Measurements from ENCODE around the gene IL4. TPM values are rescaled to one million over a fixed set of nuclear protein-coding genes. Genes with fewer than 3 reads are reported as not detected.
A peak's percentile ranks its signal among the peaks of the same experiment; 100 is the strongest.

The IL4 gene
- total RNA-seq, 1 donor from 2014 or later, result 21.2 TPM

GRCh38 chr5:132647473-132647872 is 26.3 kb upstream of the IL4 start:
- Mint-ChIP-seq H3K27me3 (peaks cover 5% of the 10 kb centered on the region), H3K36me3 (ENCODE audit: low read depth) (peaks cover 54% of the 10 kb centered on the region), H3K4me1 (peaks cover 18% of the 10 kb centered on the region), H3K9me3 (peaks cover 16% of the 10 kb centered on the region), H3K27ac (no peak overlapping the region), H3K4me3 (no peak overlapping the region)
- no peak for DNase-seq
- intact Hi-C loops (cut with micrococcal nuclease), result no loop called here

- Mint-ChIP-seq H3K27me3 (peaks cover 5% of the 10 kb centered on the region), H3K9me3 (peaks cover 16% of the 10 kb centered on the region), H3K27ac (no peak overlapping the region), H3K4me1 (peaks cover 9% of the 10 kb centered on the region), H3K36me3 (ENCODE audit: low read depth) (peaks cover 46% of the 10 kb centered on the region), H3K4me3 (no peak overlapping the region)
- no peak for DNase-seq
- intact Hi-C loops (cut with micrococcal nuclease), result no loop called here
Measured at GRCh38 chr5:132648355-132648754, 25.4 kb upstream of the IL4 start.

GRCh38 chr5:132651838-132652469 is 21.8 kb upstream of the IL4 start:
- intact Hi-C loops (cut with micrococcal nuclease), result no loop called here
- peaks cover 21% of the 10 kb centered on the region for H3K27me3 Mint-ChIP-seq
- peaks cover 23% of the 10 kb centered on the region for H3K36me3 Mint-ChIP-seq (ENCODE audit: low read depth)

GRCh38 chr5:132653716-132654115 is 20.1 kb upstream of the IL4 start:
- H3K9me3 Mint-ChIP-seq, result peaks cover 6% of the 10 kb centered on the region
- intact Hi-C loops (cut with micrococcal nuclease), result no loop called here
- no peak overlapping the region for H3K27ac Mint-ChIP-seq
- no peak overlapping the region for H3K4me3 Mint-ChIP-seq
- peaks cover 21% of the 10 kb centered on the region for H3K27me3 Mint-ChIP-seq
- peaks cover 37% of the 10 kb centered on the region for H3K4me1 Mint-ChIP-seq
- peaks cover 11% of the 10 kb centered on the region for H3K36me3 Mint-ChIP-seq (ENCODE audit: low read depth)
- DNase-seq, result no peak

More at GRCh38 chr5:132651838-132652469, 21.8 kb upstream of the IL4 start:
- no peak for DNase-seq
- H3K27ac Mint-ChIP-seq, result no peak overlapping the region
- peaks cover 22% of the 10 kb centered on the region for H3K4me1 Mint-ChIP-seq
- peaks cover 16% of the 10 kb centered on the region for H3K9me3 Mint-ChIP-seq
- no peak overlapping the region for H3K4me3 Mint-ChIP-seq

GRCh38 chr5:132655821-132656773 is 17.7 kb upstream of the IL4 start:
- peaks cover 5% of the 10 kb centered on the region for H3K9me3 Mint-ChIP-seq
- intact Hi-C loops (cut with micrococcal nuclease), result loop anchor here (2.0 kb wide), 1 partner anchor 19 kb away; no protein-coding TSS in a partner anchor
- peak; percentile 80 for DNase-seq

GRCh38 chr5:132656774-132657355 is 16.9 kb upstream of the IL4 start:
- peaks cover 15% of the 10 kb centered on the region for H3K36me3 Mint-ChIP-seq (ENCODE audit: low read depth)
- intact Hi-C loops (cut with micrococcal nuclease), result loop anchor here (1.0 to 2.0 kb wide), 2 partner anchors 16 to 18 kb away; no protein-coding TSS in a partner anchor
- H3K27me3 Mint-ChIP-seq, result peaks cover 21% of the 10 kb centered on the region
- H3K9me3 Mint-ChIP-seq, result peaks cover 3% of the 10 kb centered on the region
- H3K27ac Mint-ChIP-seq, result peak overlapping the region; percentile 87
- H3K4me1 Mint-ChIP-seq, result peaks cover 52% of the 10 kb centered on the region
- peak overlapping the region; percentile 78 for H3K4me3 Mint-ChIP-seq
- no peak for DNase-seq

More at GRCh38 chr5:132655821-132656773, 17.7 kb upstream of the IL4 start:
- H3K27ac Mint-ChIP-seq, result peak overlapping the region; percentile 87
- peaks cover 21% of the 10 kb centered on the region for H3K27me3 Mint-ChIP-seq
- H3K4me3 Mint-ChIP-seq, result peak overlapping the region; percentile 78
- H3K4me1 Mint-ChIP-seq, result peaks cover 48% of the 10 kb centered on the region
- peaks cover 17% of the 10 kb centered on the region for H3K36me3 Mint-ChIP-seq (ENCODE audit: low read depth)

GRCh38 chr5:132657676-132658380 is 16.0 kb upstream of the IL4 start, which contains the start of gene IL13:
TSS of gene IL13 (plus strand) at chr5:132658173. CDS start at chr5:132658187, 14 bp downstream.
- DNase-seq, result no peak
- Mint-ChIP-seq H3K27me3 (peaks cover 15% of the 10 kb centered on the region), H3K4me1 (peaks cover 56% of the 10 kb centered on the region), H3K4me3 (peak within 1 kb of the TSS; percentile 78), H3K36me3 (ENCODE audit: low read depth) (peaks cover 12% of the 10 kb centered on the region), H3K9me3 (no peaks in the 10 kb centered on the region), H3K27ac (peak within 1 kb of the TSS; percentile 87)
- intact Hi-C loops (cut with micrococcal nuclease), result loop anchor here (1.0 to 2.0 kb wide), 3 partner anchors 17 to 22 kb away; no protein-coding TSS in a partner anchor

- Mint-ChIP-seq H3K4me1 (peaks cover 63% of the 10 kb centered on the region), H3K27ac (peak overlapping the region; percentile 87), H3K27me3 (peaks cover 15% of the 10 kb centered on the region), H3K4me3 (peak overlapping the region; percentile 78), H3K36me3 (ENCODE audit: low read depth) (peaks cover 12% of the 10 kb centered on the region), H3K9me3 (no peaks in the 10 kb centered on the region)
- no peak for DNase-seq
- intact Hi-C loops (cut with micrococcal nuclease), result loop anchor here (1.0 kb wide), 1 partner anchor 22 kb away; no protein-coding TSS in a partner anchor
Measured at GRCh38 chr5:132658381-132659302, 15.1 kb upstream of the IL4 start.

- Mint-ChIP-seq H3K9me3 (no peaks in the 10 kb centered on the region), H3K4me1 (peaks cover 68% of the 10 kb centered on the region), H3K36me3 (ENCODE audit: low read depth) (peaks cover 11% of the 10 kb centered on the region), H3K4me3 (peak overlapping the region; percentile 78), H3K27me3 (peaks cover 6% of the 10 kb centered on the region), H3K27ac (peak overlapping the region; percentile 87)
- intact Hi-C loops (cut with micrococcal nuclease), result loop anchor here (5.0 kb wide), 2 partner anchors 77 to 167 kb away; partner anchors contain the start of gene KIF3A
- no peak for DNase-seq
Measured at GRCh38 chr5:132659598-132660493, 13.9 kb upstream of the IL4 start.

GRCh38 chr5:132661231-132662003 is 12.4 kb upstream of the IL4 start:
- Mint-ChIP-seq H3K27me3 (peaks cover 3% of the 10 kb centered on the region), H3K36me3 (ENCODE audit: low read depth) (peaks cover 10% of the 10 kb centered on the region), H3K9me3 (no peaks in the 10 kb centered on the region), H3K4me3 (peak overlapping the region; percentile 68), H3K27ac (peak overlapping the region; percentile 72), H3K4me1 (peaks cover 71% of the 10 kb centered on the region)
- no peak for DNase-seq
- intact Hi-C loops (cut with micrococcal nuclease), result loop anchor here (2.0 to 5.0 kb wide), 3 partner anchors 27 to 166 kb away; partner anchors contain the start of gene KIF3A

GRCh38 chr5:132662004-132662401 is 11.8 kb upstream of the IL4 start:
- no peak for DNase-seq
- peaks cover 71% of the 10 kb centered on the region for H3K4me1 Mint-ChIP-seq
- peaks cover 10% of the 10 kb centered on the region for H3K36me3 Mint-ChIP-seq (ENCODE audit: low read depth)
- H3K27me3 Mint-ChIP-seq, result no peaks in the 10 kb centered on the region
- no peaks in the 10 kb centered on the region for H3K9me3 Mint-ChIP-seq
- no peak overlapping the region for H3K4me3 Mint-ChIP-seq
- peak overlapping the region; percentile 66 for H3K27ac Mint-ChIP-seq
- intact Hi-C loops (cut with micrococcal nuclease), result loop anchor here (2.0 to 5.0 kb wide), 3 partner anchors 27 to 165 kb away; partner anchors contain the start of gene KIF3A

All from activated CD4-positive, alpha-beta T cell treated with anti-CD3 and anti-CD28 coated beads, Interleukin-2, amount 10 ng/mL, durations not matched to agents 24 days and 14 days (primary cell).